Measurements from ENCODE around the gene REST. TPM values are rescaled to one million over a fixed set of nuclear protein-coding genes. Genes with fewer than 3 reads are reported as not detected.

Gene REST
- total RNA-seq, 1 donor from 2014 or later, result 57.4 TPM

DNA sequence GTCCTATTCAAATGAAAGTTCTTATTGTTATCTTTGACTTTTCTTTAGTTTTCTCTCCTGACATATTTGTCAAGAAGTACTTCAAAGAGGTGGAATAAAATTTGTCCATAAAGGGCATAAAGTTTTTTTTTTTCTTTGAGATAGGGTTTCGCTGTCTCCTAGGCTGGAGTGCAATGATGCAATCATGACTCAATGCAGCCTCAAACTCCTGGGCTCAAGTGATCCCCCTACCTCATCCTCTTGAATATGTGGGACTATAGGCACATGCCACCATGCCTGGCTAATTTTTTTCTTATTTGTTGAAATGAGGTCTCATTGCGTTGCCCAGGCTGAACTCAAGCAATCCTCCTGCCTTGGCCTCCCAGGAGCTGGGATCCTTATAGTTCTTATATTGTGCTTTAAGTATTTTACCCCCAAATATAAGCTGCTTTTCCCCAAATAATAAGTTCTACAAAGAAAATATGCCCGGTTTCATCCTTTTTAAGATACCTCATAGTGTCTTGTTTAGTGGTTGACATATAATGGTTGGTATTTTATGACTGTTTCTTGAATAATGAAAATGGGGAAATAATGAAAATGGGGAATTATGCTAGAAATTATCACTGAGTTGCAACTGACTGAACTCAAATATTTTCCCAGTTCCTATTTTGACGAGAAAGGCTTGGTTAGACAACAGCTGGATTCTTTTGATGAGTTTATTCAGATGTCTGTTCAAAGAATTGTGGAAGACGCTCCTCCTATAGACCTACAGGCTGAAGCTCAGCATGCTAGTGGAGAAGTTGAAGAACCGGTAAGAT lies 82.6 kb downstream of the REST start:
- no peak for TF ChIP-seq CTCF (IDR thresholded peaks at IDR 0.05)
- Mint-ChIP-seq H3K27ac (ENCODE audit: unreplicated experiment) (no peak overlapping the region), H3K36me3 (ENCODE audit: low read depth) (peaks cover 31% of the 10 kb centered on the region), H3K4me1 (ENCODE audit: low read depth) (peaks cover 10% of the 10 kb centered on the region), H3K9me3 (ENCODE audit: low read depth) (no peaks in the 10 kb centered on the region), H3K4me3 (ENCODE audit: unreplicated experiment) (no peak overlapping the region), H3K27me3 (ENCODE audit: low read depth) (no peaks in the 10 kb centered on the region)
- no peak for DNase-seq (ENCODE audit: low spot score)

- Mint-ChIP-seq H3K27ac (ENCODE audit: unreplicated experiment) (no peak overlapping the region), H3K36me3 (ENCODE audit: low read depth) (peaks cover 37% of the 10 kb centered on the region), H3K4me1 (ENCODE audit: low read depth) (peaks cover 3% of the 10 kb centered on the region), H3K9me3 (ENCODE audit: low read depth) (no peaks in the 10 kb centered on the region), H3K27me3 (ENCODE audit: low read depth) (no peaks in the 10 kb centered on the region), H3K4me3 (ENCODE audit: unreplicated experiment) (no peak overlapping the region)
- DNase-seq (ENCODE audit: low spot score), result no peak
- TF ChIP-seq CTCF (IDR thresholded peaks at IDR 0.05), result no peak
These were observed 87.8 kb downstream of the REST start for GRCh38 chr4:56995525-56995924.

DNA sequence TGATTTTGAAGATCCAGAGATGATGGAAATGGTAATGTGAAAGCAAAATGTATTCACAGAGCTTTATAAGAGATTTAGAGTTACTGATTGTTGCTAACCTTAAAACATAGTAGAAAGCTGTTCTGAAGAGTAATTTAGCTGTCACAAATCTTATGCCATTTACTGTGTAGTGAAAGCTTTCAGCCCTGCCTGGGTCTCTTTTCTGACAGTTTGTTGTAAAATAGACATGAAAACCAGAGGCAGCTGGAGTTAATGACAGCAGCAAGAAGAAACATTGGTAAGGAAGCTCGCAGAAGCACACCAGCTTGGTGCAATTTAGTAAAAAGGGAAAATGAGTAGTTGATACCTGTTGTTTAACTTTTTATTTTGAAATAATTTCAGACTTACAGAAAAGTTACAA lies 92.1 kb downstream of the REST start:
- TF ChIP-seq CTCF (IDR thresholded peaks at IDR 0.05), result no peak
- H3K4me1 Mint-ChIP-seq (ENCODE audit: low read depth), result peaks cover 3% of the 10 kb centered on the region
- H3K27me3 Mint-ChIP-seq (ENCODE audit: low read depth), result no peaks in the 10 kb centered on the region
- no peak for DNase-seq (ENCODE audit: low spot score)
- no peak overlapping the region for H3K4me3 Mint-ChIP-seq (ENCODE audit: unreplicated experiment)
- H3K36me3 Mint-ChIP-seq (ENCODE audit: low read depth), result peaks cover 42% of the 10 kb centered on the region
- H3K9me3 Mint-ChIP-seq (ENCODE audit: low read depth), result no peaks in the 10 kb centered on the region
- H3K27ac Mint-ChIP-seq (ENCODE audit: unreplicated experiment), result no peak overlapping the region

DNA sequence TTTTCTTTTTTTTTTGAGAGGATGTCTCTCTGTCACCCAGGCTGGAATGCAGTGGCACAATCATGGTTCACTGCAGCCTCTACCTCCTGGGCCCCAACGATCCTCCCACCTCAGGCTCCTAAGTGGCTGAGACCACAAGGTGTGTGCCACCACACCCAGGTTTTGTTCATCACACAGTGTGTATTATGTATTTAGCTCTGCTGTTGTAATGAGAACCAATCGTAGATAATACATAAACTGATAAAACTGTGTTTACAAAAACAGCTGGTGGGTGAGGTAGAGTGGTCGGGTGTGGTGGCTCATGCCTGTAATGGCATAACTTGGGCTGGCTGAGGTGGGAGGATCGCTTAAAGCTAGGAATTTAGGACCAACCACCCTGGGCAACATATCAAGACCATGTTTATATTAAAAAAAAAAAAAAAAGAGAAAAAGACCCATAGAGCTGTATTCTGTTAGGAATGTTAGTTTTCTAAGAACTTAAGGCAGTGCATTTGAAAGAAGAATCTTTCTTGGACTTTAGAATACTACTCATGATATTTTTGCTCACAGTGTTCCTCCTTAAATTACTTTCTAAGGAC lies 105.9 kb downstream of the REST start:
- Mint-ChIP-seq H3K36me3 (ENCODE audit: low read depth) (peaks cover 34% of the 10 kb centered on the region), H3K9me3 (ENCODE audit: low read depth) (no peaks in the 10 kb centered on the region), H3K4me3 (ENCODE audit: unreplicated experiment) (no peak overlapping the region), H3K27ac (ENCODE audit: unreplicated experiment) (peak overlapping the region; percentile 83), H3K27me3 (ENCODE audit: low read depth) (no peaks in the 10 kb centered on the region), H3K4me1 (ENCODE audit: low read depth) (peaks cover 13% of the 10 kb centered on the region)
- DNase-seq (ENCODE audit: low spot score), result no peak
- TF ChIP-seq CTCF (IDR thresholded peaks at IDR 0.05), result no peak

Other genes starting within 250 kb of the REST start
- 2.0 to 2.7 TPM in 2 of 3 replicates, not detected in the other for gene HOPX, start 226.6 kb upstream of the REST start, total RNA-seq
- not detected in 3 replicates for gene SPINK2, start 86.2 kb upstream of the REST start, total RNA-seq
- 12.9 to 14.5 TPM (median 13.9 TPM) in 3 replicates for gene NOA1, start 69.7 kb downstream of the REST start, total RNA-seq
- 51.4 to 56.8 TPM (median 55.2 TPM) in 3 replicates for gene POLR2B, start 71.0 kb downstream of the REST start, total RNA-seq
- 3,991 to 5,189 TPM (median 5,125 TPM) in 3 replicates for gene IGFBP7, start 202.5 kb downstream of the REST start, total RNA-seq

Data from chondrocyte (in vitro differentiated cells).